Spleen (tissue), 11 donors: ENCODE measurements around the gene SMARCA5. TPM values are rescaled to one million over a fixed set of nuclear protein-coding genes. Genes with fewer than 3 reads are reported as not detected.

ENCODE experiments used
- DNase-seq: peaks from one replicate; pipeline ENCODE4 v3.0.0-alpha.2; 2020
- H3K27ac ChIP-seq, 8 donors: fragments of 200-600 bp; sonication (generic) in 7 of 8; 1 replicate in 4 of 8; 2 replicates in 4 of 8; pipeline versions ENCODE4 v1.5.0 to v1.8.0; 2016 to 2021; ENCODE audit warnings: inconsistent platforms in 4 of 8, mild to moderate bottlenecking in 4 of 8, moderate library complexity in 1 of 8
- H3K27me3 ChIP-seq, 7 donors: fragments of 200-600 bp; sonication (generic) in 6 of 7; replicated peaks in 1 of 7; 1 replicate in 4 of 7; 2 replicates in 3 of 7; pipeline versions ENCODE4 v1.5.0 to v1.8.0; 2016 to 2021; ENCODE audit warnings: inconsistent platforms in 3 of 7, mild to moderate bottlenecking in 1 of 7
- H3K36me3 ChIP-seq, 6 donors: fragments of 200-600 bp; sonication (generic) in 5 of 6; 1 replicate in 4 of 6; 2 replicates in 2 of 6; pipeline versions ENCODE4 v1.5.0 to v1.8.0; 2016 to 2021; ENCODE audit warnings: inconsistent platforms in 2 of 6
- H3K4me1 ChIP-seq, 6 donors: fragments of 200-600 bp; sonication (generic) in 5 of 6; 1 replicate in 3 of 6; 2 replicates in 3 of 6; pipeline versions ENCODE4 v1.5.0 to v1.8.0; 2016 to 2021; ENCODE audit warnings: inconsistent platforms in 3 of 6
- H3K4me3 ChIP-seq, 8 donors: fragments of 200-600 bp; sonication (generic) in 7 of 8; 1 replicate in 4 of 8; 2 replicates in 4 of 8; pipeline versions ENCODE4 v1.5.0 to v1.8.0; 2016 to 2021; ENCODE audit warnings: inconsistent platforms in 4 of 8, mild to moderate bottlenecking in 4 of 8, moderate library complexity in 2 of 8
- H3K9me3 ChIP-seq, 8 donors: fragments of 200-600 bp; sonication (generic) in 7 of 8; 1 replicate in 4 of 8; 2 replicates in 4 of 8; pipeline versions ENCODE4 v1.5.0 to v1.8.0; 2016 to 2021; ENCODE audit warnings: inconsistent platforms in 4 of 8
- POLR2A ChIP-seq, 3 donors: fragments of 450-650 bp; IDR thresholded peaks; one replicate each; pipeline ENCODE4 v1.5.1; 2017; ENCODE audit warnings: antibody characterized with exemption in 3 of 3, mild to moderate bottlenecking in 1 of 3
- POLR2AphosphoS5 ChIP-seq, 3 donors: sonication (generic); formaldehyde crosslinking; IDR thresholded peaks; one replicate each; pipeline ENCODE4 v1.5.1; 2017; ENCODE audit warnings: antibody characterized with exemption in 3 of 3
- WGBS, 5 donors: extraction: QIAGEN DNeasy Blood & Tissue Kit in 3 of 5; methylation state at CpG; one replicate each; pipeline versions ENCODE4 v1.1.5 to v1.1.7; 2013 to 2018; 5-methylcytosine and 5-hydroxymethylcytosine counted together
- intact Hi-C: fragments of 100-400 bp; cut with DNase I; formaldehyde crosslinking; loops from one replicate; pipeline ENCODE4 v1.15.0; 2023; ENCODE audit warnings: low total_unique reads
- polyA plus RNA-seq, 3 donors: library from polyadenylated mRNA; stranded (reverse); fragments of 200-250 nt; gene quantifications; one replicate each; pipeline ENCODE4 v1.2.1, GENCODE V29; 2013
- total RNA-seq, 7 donors: library from RNA; depleted of rRNA in 3 of 7; stranded (reverse); fragments of >200 nt in 3 of 7; fragmentation: NEBNext Ultra II Directional in 4 of 7; extraction: Animal tissue kit (Norgen Biotek cat#: 25700) in 4 of 7; gene quantifications; one replicate each; pipeline versions ENCODE4 v1.1.0 to v1.2.1, GENCODE V29; 2016 to 2021
- TF ChIP-seq, protein P1 (sequence below), 11 experiments: fragments of 200-600 bp in 7 of 11; fragments of 450-650 bp in 4 of 11; sonication (generic) in 4 of 11; IDR thresholded peaks in 8 of 11; conservative IDR thresholded peaks in 3 of 11; 1 replicate in 7 of 11; 2 replicates in 4 of 11; pipeline versions ENCODE4 v1.4.0 to v1.8.0; 2016 to 2021; ENCODE audit warnings: antibody characterized with exemption in 11 of 11, inconsistent platforms in 4 of 11, mild to moderate bottlenecking in 1 of 11
- donor health status: healthy with polysubstance abuse.
- donor health status: DM: no; HTN: no; CAD: no; lungs with moderate emphysema.
- donor health status: DM: no; HTN: no; CAD: no.
- donor health status: Bipolar disorder and iron deficiency.
- donor health status: healthy.
- donor health status: DM: no; HTN: no; CAD: no.
- donor health status: DM: yes; HTN: yes; CAD: no.

The SMARCA5 gene
- total and polyA plus RNA-seq, 10 donors, result 10.6 to 47.7 (median 42.6) TPM

- intact Hi-C loops, result loop anchor here (10.0 kb wide), 1 partner anchor 284 kb away; no protein-coding TSS in a partner anchor
- TF ChIP-seq POLR2A (IDR thresholded peaks at IDR 0.05) (no peak), POLR2AphosphoS5 (IDR thresholded peaks at IDR 0.05) (no peak)
- TF ChIP-seq, protein P1, sequence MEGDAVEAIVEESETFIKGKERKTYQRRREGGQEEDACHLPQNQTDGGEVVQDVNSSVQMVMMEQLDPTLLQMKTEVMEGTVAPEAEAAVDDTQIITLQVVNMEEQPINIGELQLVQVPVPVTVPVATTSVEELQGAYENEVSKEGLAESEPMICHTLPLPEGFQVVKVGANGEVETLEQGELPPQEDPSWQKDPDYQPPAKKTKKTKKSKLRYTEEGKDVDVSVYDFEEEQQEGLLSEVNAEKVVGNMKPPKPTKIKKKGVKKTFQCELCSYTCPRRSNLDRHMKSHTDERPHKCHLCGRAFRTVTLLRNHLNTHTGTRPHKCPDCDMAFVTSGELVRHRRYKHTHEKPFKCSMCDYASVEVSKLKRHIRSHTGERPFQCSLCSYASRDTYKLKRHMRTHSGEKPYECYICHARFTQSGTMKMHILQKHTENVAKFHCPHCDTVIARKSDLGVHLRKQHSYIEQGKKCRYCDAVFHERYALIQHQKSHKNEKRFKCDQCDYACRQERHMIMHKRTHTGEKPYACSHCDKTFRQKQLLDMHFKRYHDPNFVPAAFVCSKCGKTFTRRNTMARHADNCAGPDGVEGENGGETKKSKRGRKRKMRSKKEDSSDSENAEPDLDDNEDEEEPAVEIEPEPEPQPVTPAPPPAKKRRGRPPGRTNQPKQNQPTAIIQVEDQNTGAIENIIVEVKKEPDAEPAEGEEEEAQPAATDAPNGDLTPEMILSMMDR (IDR thresholded peaks at IDR 0.05 in 8 of 11, conservative IDR thresholded peaks at IDR 0.05 in 3 of 11), result no peak
- DNase-seq, result no peak
- H3K4me1 ChIP-seq, result no peaks in the 10 kb centered on the region
- H3K9me3 ChIP-seq, result no peaks in the 10 kb centered on the region
- H3K36me3 ChIP-seq, result no peaks in the 10 kb centered on the region
- 95 to 100% (median 100%) methylated on average over 2 of the region's 2 CpGs for WGBS, 5 donors
- no peak overlapping the region for H3K4me3 ChIP-seq
- H3K27me3 ChIP-seq, result no peaks in the 10 kb centered on the region
- no peak overlapping the region for H3K27ac ChIP-seq
These were observed 24.4 kb upstream of the SMARCA5 start for GRCh38 chr4:143489106-143489505.

GRCh38 chr4:143498021-143498420 is 15.5 kb upstream of the SMARCA5 start:
- Histone ChIP-seq H3K9me3 (no peaks in the 10 kb centered on the region), H3K4me1 (no peaks in the 10 kb centered on the region), H3K36me3 (no peaks in the 10 kb centered on the region), H3K4me3 (no peak overlapping the region), H3K27ac (no peak overlapping the region), H3K27me3 (no peaks in the 10 kb centered on the region)
- no peak for TF ChIP-seq POLR2A (IDR thresholded peaks at IDR 0.05)
- no peak for TF ChIP-seq POLR2AphosphoS5 (IDR thresholded peaks at IDR 0.05)
- TF ChIP-seq, protein P1 (IDR thresholded peaks at IDR 0.05 in 8 of 11, conservative IDR thresholded peaks at IDR 0.05 in 3 of 11), result no peak
- WGBS, 5 donors, result 90 to 97% (median 92%) methylated on average over 8 of the region's 8 CpGs
- intact Hi-C loops, result no loop called here
- no peak for DNase-seq

DNA sequence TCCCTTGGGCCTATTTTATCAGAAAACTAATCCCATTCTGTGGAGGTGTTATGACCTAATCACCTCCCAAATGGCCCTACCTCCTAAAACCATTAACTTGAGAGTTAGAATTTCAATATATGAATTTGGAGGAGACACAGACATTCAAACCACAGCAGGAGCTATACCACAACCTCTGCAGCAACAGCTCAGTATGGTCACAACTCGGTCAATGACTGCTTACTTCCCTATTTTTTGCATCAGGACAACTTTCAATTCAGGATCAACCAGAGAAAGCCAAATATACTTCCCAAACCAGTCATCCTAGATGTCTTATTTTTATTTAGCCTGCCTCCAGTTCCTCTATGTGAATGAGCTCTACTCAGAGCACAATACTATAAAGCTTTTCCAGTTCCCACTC is 11.3 kb upstream of the SMARCA5 start:
- no peak for DNase-seq
- TF ChIP-seq POLR2AphosphoS5 (IDR thresholded peaks at IDR 0.05), result no peak
- no peak for TF ChIP-seq POLR2A (IDR thresholded peaks at IDR 0.05)
- intact Hi-C loops, result no loop called here
- WGBS, 5 donors, result 30 to 69% (median 32%) methylated on average over 1 of the region's 1 CpG
- H3K36me3 ChIP-seq, result no peaks in the 10 kb centered on the region
- H3K4me3 ChIP-seq, result no peak overlapping the region
- no peaks in the 10 kb centered on the region for H3K4me1 ChIP-seq
- no peaks in the 10 kb centered on the region for H3K27me3 ChIP-seq
- no peak overlapping the region for H3K27ac ChIP-seq
- H3K9me3 ChIP-seq, result no peaks in the 10 kb centered on the region

- Histone ChIP-seq H3K4me1 (no peaks in the 10 kb centered on the region), H3K27ac (no peak overlapping the region), H3K36me3 (no peaks in the 10 kb centered on the region), H3K27me3 (no peaks in the 10 kb centered on the region), H3K9me3 (no peaks in the 10 kb centered on the region), H3K4me3 (no peak overlapping the region)
- no peak for DNase-seq
- 97 to 100% (median 100%) methylated on average over 1 of the region's 1 CpG for WGBS, 5 donors
- intact Hi-C loops, result no loop called here
- no peak for TF ChIP-seq POLR2A (IDR thresholded peaks at IDR 0.05)
- TF ChIP-seq POLR2AphosphoS5 (IDR thresholded peaks at IDR 0.05), result no peak
- TF ChIP-seq, protein P1 (IDR thresholded peaks at IDR 0.05 in 8 of 11, conservative IDR thresholded peaks at IDR 0.05 in 3 of 11), result no peak
These were observed 7.5 kb upstream of the SMARCA5 start for GRCh38 chr4:143506031-143506430.

DNA sequence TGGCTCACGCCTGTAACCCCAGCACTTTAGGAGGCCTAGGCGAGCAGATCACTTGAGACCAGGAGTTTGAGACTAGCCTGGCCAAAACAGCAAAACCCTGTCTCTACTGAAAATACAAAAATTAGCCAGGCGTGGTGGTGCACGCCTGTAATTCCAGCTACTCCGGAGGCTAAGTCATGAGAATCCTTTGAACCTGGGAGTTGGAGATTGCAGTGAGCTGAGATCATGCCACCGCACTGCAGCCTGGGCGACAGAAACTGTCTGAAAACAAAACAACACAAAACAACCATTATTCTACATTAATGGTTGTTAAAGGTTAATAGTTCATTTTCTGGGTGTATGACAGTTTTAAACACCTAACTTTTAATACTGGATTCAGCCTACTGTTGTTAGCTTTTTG is 1.6 kb upstream of the SMARCA5 start:
- Histone ChIP-seq H3K36me3 (no peaks in the 10 kb centered on the region), H3K27ac (no peak overlapping the region), H3K27me3 (no peaks in the 10 kb centered on the region), H3K9me3 (no peaks in the 10 kb centered on the region), H3K4me1 (peaks cover 22 to 36% (median 30%) of the 10 kb centered on the region in 6 donors), H3K4me3 (no peak overlapping the region)
- intact Hi-C loops, result no loop called here
- no peak for DNase-seq
- 87 to 99% (median 96%) methylated on average over 7 of the region's 7 CpGs for WGBS, 5 donors
- TF ChIP-seq POLR2AphosphoS5 (IDR thresholded peaks at IDR 0.05), result no peak
- TF ChIP-seq, protein P1 (IDR thresholded peaks at IDR 0.05 in 8 of 11, conservative IDR thresholded peaks at IDR 0.05 in 3 of 11), result no peak
- TF ChIP-seq POLR2A (IDR thresholded peaks at IDR 0.05), result no peak
